Activated CD8-positive, alpha-beta memory T cell treated with anti-CD3 and anti-CD28 coated beads, Interleukin-2, amount 10 ng/mL, durations not matched to agents 7 days and 5 days (primary cell): ENCODE measurements around the gene TMEM233. TPM values are rescaled to one million over a fixed set of nuclear protein-coding genes. Genes with fewer than 3 reads are reported as not detected.

Source experiments
- total RNA-seq, 2 experiments: library from RNA; stranded (reverse); gene quantifications; one replicate each; pipeline ENCODE4 v1.2.3, GENCODE V29; 2021

The TMEM233 gene
- total RNA-seq, 2 experiments from 2014 or later, result not detected

Other genes with a start within 250 kb of the TMEM233 start
- gene PRKAB1, start 74.4 kb downstream of the TMEM233 start, total RNA-seq, result 10 to 100 TPM; 38.2 to 38.7 TPM